Measurements from ENCODE around the gene GPR35.

Gene GPR35

GRCh38 chr2:240624950-240625621 is at the start of gene GPR35:
Gene GPR35, plus strand, starts transcription at chr2:240625480. Its CDS starts 4,473 bp downstream, at chr2:240629953.
- DNase-seq: no peak

DNA sequence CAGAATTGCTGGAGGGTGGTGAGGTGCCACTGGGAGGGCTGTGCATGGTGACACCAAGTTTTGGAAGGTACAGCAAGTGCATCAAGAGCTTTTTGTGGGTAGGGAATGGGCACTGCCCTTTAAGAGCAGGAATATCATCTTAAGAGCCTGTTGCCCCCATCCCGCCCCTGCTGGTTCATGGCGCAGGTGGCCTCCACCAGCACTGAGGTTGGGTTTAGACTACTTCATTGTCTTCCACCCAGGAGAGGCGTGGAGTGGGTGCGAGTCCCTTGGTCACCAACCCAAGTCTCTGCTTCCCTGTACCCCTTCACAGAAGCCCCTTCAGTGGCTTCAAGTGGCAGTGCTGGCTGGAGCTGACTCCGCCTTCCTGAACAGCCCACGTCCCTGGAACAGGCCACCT is 49.2 kb upstream of the GPR35 start:
- DNase-seq: no peak

DNA sequence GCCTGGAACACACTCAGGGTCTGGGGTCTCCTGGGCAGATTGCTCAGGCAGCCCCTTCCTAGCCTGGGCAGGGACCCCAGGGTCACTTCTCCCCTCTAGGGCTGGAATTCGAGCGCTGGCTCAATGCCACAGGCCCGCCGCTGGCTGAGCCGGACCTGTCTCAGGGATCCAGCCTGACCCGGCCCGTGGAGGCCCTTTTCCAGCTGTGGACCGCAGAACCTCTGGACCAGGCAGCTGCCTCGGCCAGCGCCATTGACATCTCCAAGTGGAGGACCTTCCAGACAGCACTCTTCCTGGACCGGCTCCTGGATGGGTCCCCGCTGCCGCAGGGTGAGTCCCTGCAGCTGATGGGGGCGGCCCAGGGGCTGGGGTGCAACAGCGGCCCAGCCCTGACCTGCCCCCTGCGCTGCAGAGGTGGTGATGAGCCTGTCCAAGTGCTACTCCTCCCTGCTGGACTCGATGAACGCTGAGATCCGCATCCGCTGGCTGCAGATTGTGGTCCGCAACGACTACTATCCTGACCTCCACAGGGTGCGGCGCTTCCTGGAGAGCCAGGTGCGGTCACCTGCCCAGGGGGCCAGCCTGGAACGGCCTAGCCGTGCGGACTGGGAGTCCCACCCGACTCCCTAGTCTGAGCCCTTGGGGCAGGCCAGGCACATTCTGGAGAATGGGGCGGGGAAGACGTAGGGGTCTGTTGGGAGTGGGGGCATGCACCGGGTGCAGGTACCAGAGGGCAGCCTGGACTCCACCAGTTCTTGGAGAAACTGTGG is 48.7 kb upstream of the GPR35 start:
- no peak for DNase-seq

GRCh38 chr2:240577281-240578109 is 47.8 kb upstream of the GPR35 start:
- DNase-seq: no peak

DNA sequence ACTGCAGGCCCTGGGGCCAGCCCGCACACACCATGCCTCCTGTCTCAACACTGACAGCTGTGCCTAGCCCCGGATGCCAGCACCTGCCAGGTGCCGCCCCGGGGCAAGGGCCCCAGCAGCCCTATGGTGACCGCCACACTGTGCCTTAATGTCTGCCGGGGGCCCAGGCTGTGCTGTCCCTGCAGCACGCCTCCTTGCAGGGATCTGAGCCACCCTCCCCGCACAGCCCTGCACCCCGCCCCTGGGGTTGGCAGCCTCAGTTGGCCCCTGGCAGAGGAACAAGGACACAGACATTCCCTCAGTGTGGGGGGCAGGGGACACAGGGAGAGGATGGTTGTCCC is 47.2 kb upstream of the GPR35 start:
- no peak for DNase-seq

DNA sequence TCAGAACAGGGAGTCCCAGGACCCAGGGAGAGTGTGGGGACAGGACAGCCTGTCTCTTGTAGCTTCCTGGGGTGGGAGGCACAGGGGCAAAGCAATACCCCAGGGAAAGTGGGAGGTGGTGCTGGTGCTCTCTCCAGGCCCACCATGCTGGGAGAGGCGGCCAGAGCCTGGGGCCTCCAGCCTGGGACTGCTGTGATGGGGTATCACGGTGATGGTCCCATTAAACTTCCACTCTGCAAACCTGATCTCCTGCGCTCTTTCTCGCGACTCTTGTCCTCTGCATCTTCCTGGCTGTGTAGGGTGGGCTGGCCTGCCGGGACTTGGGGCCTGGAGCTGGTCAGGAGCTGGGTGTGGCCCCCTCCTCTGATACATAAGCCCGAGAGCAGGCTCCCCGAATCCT is 46.8 kb upstream of the GPR35 start:
- no peak for DNase-seq

- no peak for DNase-seq
Observed at GRCh38 chr2:240579071-240579762, 46.1 kb upstream of the GPR35 start.

- no peak for DNase-seq
Observed at GRCh38 chr2:240579771-240580614, 45.3 kb upstream of the GPR35 start.

DNA sequence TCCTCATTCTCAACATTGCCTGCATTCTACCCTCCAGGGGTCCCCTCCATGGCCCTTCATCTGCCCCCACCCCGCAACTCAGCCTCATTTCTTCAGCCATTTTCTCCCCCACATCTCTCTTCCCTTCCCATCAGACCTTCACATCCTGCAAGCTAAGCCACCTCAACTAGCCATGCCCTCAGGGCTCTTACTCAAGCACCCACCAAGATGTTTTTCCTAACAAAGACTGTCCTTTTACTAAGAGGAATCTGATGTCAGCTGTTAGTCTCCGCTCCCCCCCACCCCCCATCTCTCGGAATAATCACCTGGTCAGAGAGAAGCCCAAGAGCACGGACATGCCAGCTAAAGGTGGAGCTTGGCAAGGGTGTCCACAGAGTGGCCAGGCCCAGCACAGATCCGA is 43.5 kb upstream of the GPR35 start:
- no peak for DNase-seq

- no peak for DNase-seq
Observed at GRCh38 chr2:240582781-240583180, 42.5 kb upstream of the GPR35 start.

- no peak for DNase-seq
Observed at GRCh38 chr2:240583774-240584173, 41.5 kb upstream of the GPR35 start.

DNA sequence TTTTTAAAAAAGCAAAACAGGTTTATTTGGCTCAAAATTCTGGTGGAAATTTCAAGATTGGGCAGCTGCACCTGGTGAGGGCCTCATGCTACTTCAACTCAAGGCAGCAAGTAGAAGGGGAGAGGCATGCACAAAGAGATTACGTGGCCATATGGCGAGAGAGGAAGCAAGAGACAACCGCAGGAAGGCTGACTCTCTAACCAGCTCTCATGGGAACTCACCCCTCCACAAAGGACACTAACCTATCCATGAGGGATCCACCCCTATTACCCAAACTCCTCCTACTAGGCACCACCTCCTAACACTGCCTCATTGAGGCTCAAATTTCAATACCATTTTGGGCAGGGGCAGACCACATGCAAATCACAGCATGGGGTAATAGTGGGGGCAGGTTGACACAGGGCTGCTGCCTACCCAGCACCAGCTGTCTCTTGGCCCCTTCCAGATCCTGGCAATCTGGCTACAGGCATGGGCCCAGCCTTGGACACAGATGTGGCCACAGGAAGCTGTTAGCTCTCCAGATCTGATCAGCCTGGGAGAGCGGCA is 40.7 kb upstream of the GPR35 start:
- no peak for DNase-seq

DNA sequence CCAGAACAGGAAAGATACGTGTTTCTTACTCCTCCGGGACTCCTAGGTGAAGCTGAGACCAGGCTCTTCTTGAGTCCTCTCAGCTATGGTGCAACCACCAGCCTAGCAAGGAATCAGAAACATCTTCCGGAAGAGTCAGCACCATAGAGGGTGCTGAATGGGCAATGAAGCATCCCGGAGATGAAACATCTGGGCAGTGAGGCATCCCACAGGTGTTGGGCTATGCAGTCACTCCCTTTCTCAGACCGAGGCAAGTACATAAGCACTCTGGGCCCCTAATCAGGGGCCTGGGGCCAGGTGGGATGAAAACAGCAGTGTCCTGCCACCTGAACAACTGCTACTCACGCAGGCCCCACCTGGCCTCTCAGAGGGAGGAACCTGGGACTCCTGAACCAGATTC is 40.2 kb upstream of the GPR35 start:
- no peak for DNase-seq

- DNase-seq: no peak
Observed at GRCh38 chr2:240585681-240586197, 39.5 kb upstream of the GPR35 start.

DNA sequence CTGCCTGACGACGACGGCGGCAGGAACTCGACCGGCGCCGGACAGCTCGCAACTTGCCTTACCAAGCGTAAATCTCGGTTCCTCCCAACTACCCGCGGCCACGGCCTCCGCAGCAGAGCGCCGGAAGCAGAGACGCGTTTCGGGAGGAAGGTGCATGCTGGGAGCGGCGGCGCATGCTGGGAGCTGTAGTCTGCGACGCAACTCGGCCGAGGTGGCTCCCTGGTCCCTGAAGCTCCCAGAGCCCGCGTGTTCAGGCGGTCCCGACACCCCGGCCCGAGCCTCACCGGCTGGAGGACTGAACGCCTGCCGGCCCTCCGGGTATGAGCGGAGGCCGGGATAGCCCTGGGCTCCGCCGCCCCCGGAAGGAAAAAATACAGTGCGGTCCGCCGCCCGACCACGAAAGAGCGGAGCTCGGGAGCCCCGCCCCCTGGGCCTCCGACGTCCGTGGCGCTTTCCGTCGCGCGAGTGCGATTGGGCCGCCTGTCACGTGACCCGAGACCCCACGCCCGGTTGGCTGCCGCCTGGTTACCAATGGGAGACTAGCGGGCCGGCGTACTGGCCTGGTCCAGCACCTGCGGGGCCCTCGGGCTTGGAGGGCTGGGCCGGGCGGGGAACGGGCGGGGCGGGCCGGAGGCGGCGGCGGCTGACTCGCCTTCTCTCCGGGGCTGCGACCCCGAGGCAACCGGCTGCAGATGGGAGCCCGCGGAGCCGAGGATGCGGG is 38.9 kb upstream of the GPR35 start, which contains the start of gene CAPN10:
Gene CAPN10, plus strand, starts transcription at position 537 of the 721 bp plus-strand sequence. Its CDS starts 178 bp downstream, at position 715.
- DNase-seq: peak; percentile 64 to 84

GRCh38 chr2:240586919-240587800 is 38.1 kb upstream of the GPR35 start:
- peak; percentile 26 to 35 for DNase-seq

- DNase-seq: no peak
Observed at GRCh38 chr2:240588006-240588655, 37.1 kb upstream of the GPR35 start.

DNA sequence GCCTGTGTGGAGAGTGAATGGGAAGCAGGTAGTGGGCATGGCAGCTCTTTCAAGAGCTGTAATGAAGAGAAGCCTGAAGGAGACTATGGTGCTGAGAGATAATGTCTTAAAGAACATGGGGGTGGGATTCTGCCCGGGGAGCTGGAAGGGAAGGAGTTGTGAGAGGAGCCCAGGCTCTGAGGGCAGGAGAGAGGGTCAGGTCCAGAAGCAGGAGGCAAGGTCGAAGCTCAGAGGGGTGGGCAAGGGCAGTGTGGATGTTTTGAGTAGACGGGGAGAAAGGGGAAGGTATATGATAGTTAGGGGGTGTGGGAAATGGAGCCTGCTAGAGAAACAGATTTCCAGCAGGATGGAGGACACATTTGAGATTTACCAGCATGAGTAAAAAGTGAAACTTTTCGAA is 36.6 kb upstream of the GPR35 start:
- DNase-seq: no peak

DNA sequence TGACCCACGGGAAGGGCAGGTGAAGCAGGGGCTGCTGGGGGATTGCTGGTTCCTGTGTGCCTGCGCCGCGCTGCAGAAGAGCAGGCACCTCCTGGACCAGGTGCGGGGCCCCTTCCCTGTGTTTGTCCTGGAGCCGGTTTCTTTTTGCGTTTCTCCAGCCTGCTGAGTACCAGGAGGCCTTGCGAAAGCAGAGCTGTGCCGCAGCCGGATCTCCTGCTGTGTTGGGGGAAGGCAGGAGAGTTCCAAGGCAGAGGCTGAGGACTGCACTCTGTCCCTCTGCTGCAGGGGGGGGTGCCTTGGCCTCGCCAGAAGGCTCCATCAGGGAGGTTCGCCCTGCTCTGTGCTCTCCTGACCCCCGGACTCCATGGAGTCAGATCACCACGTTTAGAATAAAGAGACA is 35.9 kb upstream of the GPR35 start:
- no peak for DNase-seq

Data from NCI-H187 (cell line).